Effector CD8-positive, alpha-beta T cell (primary cell): ENCODE measurements around the gene ACTN4.

Experiments
- DNase-seq: peaks from one replicate; lab custom pipeline; 2025; lab: John Stamatoyannopoulos, UW

Gene ACTN4

GRCh38 chr19:38709671-38710415 is 62.4 kb downstream of the ACTN4 start:
- no peak for DNase-seq

DNA sequence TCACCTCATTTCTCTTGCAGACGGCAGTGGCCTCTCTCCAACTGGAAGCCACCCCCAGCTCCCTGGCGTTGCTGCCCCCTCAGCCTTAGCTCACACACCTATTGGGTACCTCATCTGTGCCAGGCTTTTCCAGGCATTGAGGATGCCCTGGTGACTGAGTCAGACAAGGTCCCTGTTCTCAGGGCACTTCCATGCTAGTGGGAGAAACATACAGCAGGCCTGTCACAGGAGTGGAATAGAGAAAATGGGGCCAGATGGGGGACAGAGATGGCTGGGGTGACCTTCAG is 62.9 kb downstream of the ACTN4 start:
- DNase-seq: no peak

- no peak for DNase-seq
These were observed 63.7 kb downstream of the ACTN4 start for GRCh38 chr19:38710928-38711725.

DNA sequence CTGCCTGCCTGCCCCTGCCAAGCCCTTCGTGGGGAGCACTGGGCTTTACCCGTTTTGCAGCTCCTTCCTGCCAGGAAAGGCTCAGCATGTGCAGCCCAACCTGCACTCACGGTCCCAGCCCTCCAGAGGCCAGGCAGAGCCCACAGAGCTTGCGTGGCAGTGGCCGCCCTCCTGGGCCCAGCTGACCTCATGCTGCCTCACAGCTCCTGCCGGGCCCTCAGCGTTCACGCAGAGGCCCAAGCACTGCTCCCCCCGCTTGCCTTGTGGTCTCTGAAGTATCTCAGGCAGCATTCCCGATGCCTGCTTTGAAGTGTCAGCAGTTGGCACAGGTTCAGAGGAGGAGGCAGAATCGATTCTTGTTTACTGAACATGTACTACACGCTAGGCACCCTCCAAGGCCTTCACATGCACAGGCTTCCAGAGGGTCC is 64.3 kb downstream of the ACTN4 start:
- DNase-seq: no peak

DNA sequence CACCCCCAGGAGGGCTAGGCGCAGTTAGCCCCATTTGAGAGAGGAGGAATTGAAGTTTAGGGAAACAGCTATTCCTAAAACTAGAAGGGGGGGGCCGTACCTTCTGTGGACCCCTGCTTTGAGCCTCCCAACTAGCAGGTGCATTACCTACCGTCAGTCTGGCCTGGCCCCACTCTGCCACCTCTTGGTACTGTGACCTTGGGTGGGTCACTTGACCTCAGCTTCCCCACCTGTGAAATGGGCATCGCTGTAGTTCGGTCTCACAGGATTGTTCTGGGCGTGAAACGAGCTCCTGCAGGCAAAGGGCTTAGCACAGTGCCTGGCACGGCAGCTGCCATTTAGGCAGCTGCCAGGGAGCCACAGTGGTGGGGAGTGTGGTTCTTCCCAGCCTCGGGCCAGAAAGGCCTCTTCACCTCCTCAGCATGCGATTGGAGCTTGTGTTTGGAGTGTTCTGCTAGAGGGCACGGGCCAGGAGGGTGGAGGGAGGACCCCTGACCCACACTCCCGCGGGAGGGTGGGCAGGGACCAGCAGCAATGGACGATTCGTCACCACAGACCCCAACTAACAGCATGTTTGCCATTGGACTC is 64.8 kb downstream of the ACTN4 start:
- DNase-seq: no peak

DNA sequence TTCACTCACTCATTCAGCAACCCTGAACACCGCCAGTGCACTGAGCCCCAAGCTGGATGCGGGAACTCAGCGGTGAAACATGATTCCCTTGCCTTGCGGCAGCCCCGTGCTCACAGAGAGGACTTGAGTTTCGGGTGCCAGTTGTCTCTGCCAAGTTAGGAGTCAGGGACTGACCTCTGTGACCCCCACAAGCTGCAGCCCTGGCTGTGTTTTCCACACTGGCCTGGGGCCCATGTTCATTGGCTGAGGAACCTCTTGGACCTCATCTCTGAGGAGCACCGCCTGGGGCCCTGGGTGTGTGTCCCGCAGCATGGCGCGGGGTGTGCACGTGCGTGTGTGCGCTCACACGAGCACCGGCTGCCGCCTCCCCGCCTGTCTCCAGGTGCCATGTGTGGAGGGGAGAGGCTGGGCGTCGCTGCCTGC is 65.8 kb downstream of the ACTN4 start:
- DNase-seq: no peak

GRCh38 chr19:38713865-38714264 is 66.4 kb downstream of the ACTN4 start:
- DNase-seq: no peak

DNA sequence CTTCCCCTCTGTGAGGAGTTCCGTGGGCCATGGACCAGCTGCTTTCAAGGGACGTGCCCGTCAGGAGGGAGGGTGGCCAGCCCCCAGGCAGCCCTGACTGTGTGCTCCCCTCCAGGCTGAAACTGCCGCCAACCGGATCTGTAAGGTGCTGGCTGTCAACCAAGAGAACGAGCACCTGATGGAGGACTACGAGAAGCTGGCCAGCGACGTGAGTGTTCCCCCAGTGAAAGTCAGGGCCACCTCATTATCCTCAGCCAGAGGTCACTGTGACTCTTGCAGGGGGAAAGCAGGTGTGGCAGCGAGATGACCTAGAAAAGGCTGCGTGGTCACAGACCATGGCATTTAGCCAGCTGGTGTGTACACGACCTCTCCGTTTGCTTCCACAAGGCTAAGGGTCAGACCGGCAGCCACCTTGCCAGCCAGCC is 66.9 kb downstream of the ACTN4 start:
- DNase-seq: no peak

GRCh38 chr19:38715555-38715954 is 68.1 kb downstream of the ACTN4 start:
- no peak for DNase-seq

DNA sequence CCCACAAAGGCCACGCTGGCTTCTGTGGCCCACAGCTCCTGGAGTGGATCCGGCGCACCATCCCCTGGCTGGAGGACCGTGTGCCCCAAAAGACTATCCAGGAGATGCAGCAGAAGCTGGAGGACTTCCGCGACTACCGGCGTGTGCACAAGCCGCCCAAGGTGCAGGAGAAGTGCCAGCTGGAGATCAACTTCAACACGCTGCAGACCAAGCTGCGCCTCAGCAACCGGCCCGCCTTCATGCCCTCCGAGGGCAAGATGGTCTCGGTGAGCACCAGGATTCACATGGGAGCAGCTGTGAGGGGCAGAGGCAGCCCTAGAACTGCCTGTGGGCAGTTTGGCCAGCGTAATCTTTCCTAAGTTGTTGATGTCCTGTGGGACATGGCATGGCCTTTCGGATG is 69.6 kb downstream of the ACTN4 start:
- DNase-seq: no peak

DNA sequence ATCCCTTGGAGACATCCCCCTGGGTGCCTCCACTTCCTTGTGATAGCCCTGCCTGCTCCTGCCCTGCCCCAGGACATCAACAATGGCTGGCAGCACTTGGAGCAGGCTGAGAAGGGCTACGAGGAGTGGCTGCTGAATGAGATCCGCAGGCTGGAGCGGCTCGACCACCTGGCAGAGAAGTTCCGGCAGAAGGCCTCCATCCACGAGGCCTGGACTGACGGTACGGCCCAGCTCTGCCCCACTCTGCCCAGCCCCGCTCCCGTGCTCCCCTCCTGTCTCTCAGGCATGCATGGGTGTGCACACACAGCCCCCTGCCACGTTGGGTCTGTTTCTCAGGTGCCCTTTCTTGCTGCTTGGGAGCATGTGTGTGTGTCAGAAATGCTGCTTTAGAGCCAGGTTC is 70.4 kb downstream of the ACTN4 start:
- DNase-seq: no peak

GRCh38 chr19:38718747-38719543 is 71.5 kb downstream of the ACTN4 start:
- no peak for DNase-seq

GRCh38 chr19:38719761-38720558 is 72.5 kb downstream of the ACTN4 start:
- DNase-seq: no peak

GRCh38 chr19:38720559-38721236 is 73.2 kb downstream of the ACTN4 start:
- no peak for DNase-seq

GRCh38 chr19:38721496-38721895 is 74.0 kb downstream of the ACTN4 start:
- DNase-seq: no peak

GRCh38 chr19:38721979-38722773 is 74.7 kb downstream of the ACTN4 start:
- DNase-seq: no peak

DNA sequence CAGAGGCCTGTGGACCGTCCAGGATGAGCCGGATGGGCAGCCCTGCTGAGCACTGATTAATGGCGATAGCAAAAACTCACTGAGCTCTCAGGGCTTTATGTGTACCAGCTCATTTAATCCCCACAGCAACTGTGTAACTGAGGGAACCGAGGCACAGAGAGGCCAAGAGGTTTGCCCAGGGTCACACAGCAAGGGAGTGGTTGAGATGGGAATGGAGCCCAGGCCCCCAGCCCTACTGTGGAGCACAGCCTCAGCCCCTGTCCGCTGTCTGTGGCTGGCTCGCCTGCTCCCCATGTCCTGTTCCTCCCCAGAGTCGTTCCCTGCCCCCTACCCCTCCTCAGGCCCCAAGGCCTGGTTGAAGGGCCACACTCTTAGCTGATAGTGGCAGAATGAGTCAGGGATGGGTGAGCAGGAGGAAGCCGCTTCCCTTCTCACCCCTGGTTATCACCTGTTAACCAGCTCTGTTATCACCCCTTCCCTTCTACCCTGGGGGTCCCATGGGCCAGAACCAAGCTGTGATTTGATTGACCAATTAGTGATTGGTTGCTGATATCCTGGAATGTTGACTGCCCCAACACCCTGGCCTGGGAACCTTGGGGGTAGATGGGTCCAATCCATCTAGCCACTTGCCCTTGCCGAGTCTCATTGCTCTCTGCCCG is 75.6 kb downstream of the ACTN4 start:
- DNase-seq: no peak

GRCh38 chr19:38723606-38723965 is 76.1 kb downstream of the ACTN4 start:
- no peak for DNase-seq

DNA sequence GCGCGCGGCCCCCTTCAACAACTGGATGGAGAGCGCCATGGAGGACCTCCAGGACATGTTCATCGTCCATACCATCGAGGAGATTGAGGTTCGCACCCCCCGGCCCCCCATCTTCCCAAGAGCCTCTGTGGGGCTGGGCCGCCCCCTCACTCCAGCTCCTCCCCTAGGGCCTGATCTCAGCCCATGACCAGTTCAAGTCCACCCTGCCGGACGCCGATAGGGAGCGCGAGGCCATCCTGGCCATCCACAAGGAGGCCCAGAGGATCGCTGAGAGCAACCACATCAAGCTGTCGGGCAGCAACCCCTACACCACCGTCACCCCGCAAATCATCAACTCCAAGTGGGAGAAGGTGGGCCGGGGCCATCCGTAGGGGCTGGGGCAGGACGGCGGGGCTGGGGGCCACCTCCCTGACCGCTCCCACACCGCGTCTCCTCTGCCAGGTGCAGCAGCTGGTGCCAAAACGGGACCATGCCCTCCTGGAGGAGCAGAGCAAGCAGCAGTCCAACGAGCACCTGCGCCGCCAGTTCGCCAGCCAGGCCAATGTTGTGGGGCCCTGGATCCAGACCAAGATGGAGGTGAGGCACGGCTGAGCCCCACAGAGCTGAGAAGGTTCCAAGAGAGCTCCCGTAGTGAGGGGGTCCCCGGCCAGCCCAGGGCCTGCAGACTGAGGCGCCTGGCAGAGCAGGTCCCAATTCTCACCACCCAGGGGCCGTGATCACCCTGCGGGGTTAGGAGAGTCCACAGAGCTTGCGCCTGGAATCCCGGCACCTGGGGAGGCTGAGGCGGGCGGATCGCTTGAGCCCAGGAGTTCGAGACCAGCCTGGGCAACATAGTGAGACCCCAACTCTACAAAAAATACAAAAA is 76.8 kb downstream of the ACTN4 start:
- no peak for DNase-seq
